Neural crest cell (in vitro differentiated cells): ENCODE measurements around the gene FXYD1. TPM values are rescaled to one million over a fixed set of nuclear protein-coding genes. Genes with fewer than 3 reads are reported as not detected.

Experiments
- DNase-seq: peaks from one replicate; pipeline ENCODE4 v3.0.0; 2021; ENCODE audit warnings: low read depth, mixed read lengths, low spot score
- H3K27ac Mint-ChIP-seq: one replicate; pipeline ENCODE4 v1.8.0; 2021; ENCODE audit warnings: mild to moderate bottlenecking, mixed read lengths; ENCODE audit not compliant: unreplicated experiment
- H3K27me3 Mint-ChIP-seq: 2 replicates; pipeline ENCODE4 v1.8.0; 2021; ENCODE audit warnings: low read depth, mild to moderate bottlenecking, mixed read lengths
- H3K36me3 Mint-ChIP-seq: 2 replicates; pipeline ENCODE4 v1.8.0; 2021; ENCODE audit warnings: low read depth, mild to moderate bottlenecking, mixed read lengths
- H3K4me1 Mint-ChIP-seq: 2 replicates; pipeline ENCODE4 v1.8.0; 2021; ENCODE audit warnings: mixed read lengths
- H3K4me3 Mint-ChIP-seq: one replicate; pipeline ENCODE4 v1.8.0; 2021; ENCODE audit warnings: mild to moderate bottlenecking, mixed read lengths
- H3K9me3 Mint-ChIP-seq: 2 replicates; pipeline ENCODE4 v1.8.0; 2021; ENCODE audit warnings: mixed read lengths
- CTCF ChIP-seq: fragments of 200-600 bp; sonication (generic); conservative IDR thresholded peaks from 2 replicates; pipeline ENCODE4 v1.5.0; 2021; ENCODE audit warnings: antibody characterized with exemption, mild to moderate bottlenecking
- total RNA-seq: library from RNA; stranded (reverse); gene quantifications from 2 replicates; pipeline ENCODE4 v1.2.1, GENCODE V29; 2021

Gene FXYD1
- total RNA-seq, 1 donor from 2014 or later: 4.2 TPM

DNA sequence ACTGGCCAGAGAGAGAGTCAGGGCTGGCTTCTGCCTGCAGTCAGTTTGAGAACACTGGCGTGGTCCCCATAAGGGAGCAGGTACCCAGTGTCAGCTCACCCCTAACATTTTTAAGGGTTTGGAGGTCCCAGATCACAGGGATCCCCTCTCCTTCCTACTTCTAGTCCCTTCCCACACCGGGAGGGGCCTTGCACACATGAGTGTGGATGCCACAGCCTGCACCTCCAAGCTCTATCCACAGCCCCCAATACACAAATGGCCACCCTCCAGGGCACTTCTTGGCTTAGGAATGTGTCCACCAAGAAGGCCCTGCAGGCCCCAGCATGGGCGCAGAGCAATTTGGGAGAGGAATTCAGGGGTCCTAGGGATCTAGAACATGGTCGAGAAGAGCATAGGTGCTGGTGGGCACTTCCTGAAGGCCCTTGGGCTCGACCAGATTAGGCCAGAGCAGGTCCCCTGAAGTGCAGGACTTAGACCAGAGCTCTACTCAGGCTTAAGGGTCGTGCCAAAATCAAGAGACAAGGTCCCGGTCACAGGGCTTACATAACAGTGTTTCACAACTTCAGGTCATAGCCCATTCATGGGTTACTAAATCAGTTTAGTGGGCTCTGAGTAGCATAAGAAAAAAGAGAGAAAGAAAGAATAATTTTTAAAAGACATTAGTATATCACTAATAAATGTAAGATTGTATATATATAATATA is 31.9 kb downstream of the FXYD1 start:
- Mint-ChIP-seq H3K9me3 (peaks cover 4% of the 10 kb centered on the region), H3K4me1 (peaks cover 5% of the 10 kb centered on the region), H3K27me3 (no peaks in the 10 kb centered on the region), H3K4me3 (no peak overlapping the region), H3K36me3 (peaks cover 9% of the 10 kb centered on the region), H3K27ac (no peak overlapping the region)
- DNase-seq: no peak
- TF ChIP-seq CTCF: no peak

- Mint-ChIP-seq H3K27ac (no peak overlapping the region), H3K4me3 (no peak overlapping the region), H3K36me3 (no peaks in the 10 kb centered on the region), H3K27me3 (no peaks in the 10 kb centered on the region), H3K9me3 (peaks cover 3% of the 10 kb centered on the region), H3K4me1 (peaks cover 10% of the 10 kb centered on the region)
- DNase-seq: no peak
- no peak for TF ChIP-seq CTCF
These were observed 33.1 kb downstream of the FXYD1 start for GRCh38 chr19:35171730-35172129.

DNA sequence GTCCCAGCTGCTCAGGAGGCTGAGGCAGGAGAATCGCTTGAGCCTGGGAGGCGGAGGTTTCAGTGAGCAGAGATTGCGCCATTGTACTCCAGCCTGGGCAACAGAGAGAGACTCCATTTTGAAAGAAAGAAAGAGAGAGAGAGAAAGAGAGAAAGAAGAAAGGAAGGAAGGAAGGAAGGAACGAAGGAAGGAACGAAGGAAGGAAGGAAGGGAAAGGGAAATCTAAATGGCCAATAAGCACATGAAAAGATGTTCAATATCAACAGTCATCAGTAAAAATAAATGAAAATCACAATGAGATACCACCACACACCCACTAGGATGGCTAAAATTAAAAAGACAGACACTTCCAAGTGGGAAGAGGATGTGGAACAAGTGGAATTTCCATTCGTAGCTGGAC is 35.6 kb downstream of the FXYD1 start:
- DNase-seq: no peak
- TF ChIP-seq CTCF: no peak
- Mint-ChIP-seq H3K36me3 (no peaks in the 10 kb centered on the region), H3K4me1 (peaks cover 10% of the 10 kb centered on the region), H3K9me3 (peaks cover 3% of the 10 kb centered on the region), H3K4me3 (no peak overlapping the region), H3K27me3 (no peaks in the 10 kb centered on the region), H3K27ac (no peak overlapping the region)

- no peak for TF ChIP-seq CTCF
- no peak overlapping the region for H3K27ac Mint-ChIP-seq
- H3K4me1 Mint-ChIP-seq: peaks cover 10% of the 10 kb centered on the region
- peaks cover 3% of the 10 kb centered on the region for H3K9me3 Mint-ChIP-seq
- DNase-seq: no peak
- no peaks in the 10 kb centered on the region for H3K27me3 Mint-ChIP-seq
- no peaks in the 10 kb centered on the region for H3K36me3 Mint-ChIP-seq
- no peak overlapping the region for H3K4me3 Mint-ChIP-seq
These were observed 37.6 kb downstream of the FXYD1 start for GRCh38 chr19:35176181-35176570.

DNA sequence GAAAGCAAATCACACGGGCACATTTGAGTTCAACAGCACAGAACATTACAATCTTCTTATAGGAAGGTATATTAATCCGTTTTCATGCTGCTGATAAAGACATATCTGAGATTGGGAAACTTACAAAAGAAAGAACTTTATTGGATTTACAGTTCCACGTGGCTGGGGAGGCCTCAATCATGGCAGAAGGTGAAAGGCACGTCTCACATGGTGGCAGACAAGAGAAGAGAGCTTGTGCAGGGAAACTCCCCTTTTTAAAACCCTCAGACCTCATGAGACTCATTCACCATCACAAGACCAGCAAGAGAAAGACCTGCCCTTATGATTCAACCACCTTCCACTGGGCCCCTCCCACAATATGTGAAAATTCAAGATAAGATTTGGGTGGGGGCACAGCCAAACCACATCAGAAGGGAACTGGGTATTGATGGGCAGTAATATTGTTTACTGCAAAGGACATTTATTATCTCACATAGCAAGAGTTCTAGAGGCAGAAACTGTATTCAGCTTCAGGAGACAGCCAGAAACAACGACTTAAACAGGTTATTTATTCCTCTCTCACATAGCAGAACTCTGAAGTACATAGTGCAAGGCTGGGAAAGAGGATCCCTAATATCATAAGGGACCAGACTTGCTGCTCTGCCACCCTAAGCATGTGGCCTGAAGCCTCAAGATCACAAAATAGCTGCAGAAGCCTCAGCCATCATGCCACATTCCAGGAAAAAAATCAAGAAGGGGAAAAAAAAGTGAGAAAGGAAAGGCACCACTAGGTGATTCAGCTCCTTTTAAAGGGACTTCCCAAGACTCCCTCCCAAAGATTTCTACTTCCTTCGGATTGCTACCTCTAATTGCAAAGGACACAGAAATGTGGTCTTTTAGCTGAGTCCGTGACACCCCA is 39.0 kb downstream of the FXYD1 start:
- H3K27ac Mint-ChIP-seq: no peak overlapping the region
- H3K9me3 Mint-ChIP-seq: peaks cover 3% of the 10 kb centered on the region
- no peak for TF ChIP-seq CTCF
- no peak for DNase-seq
- H3K27me3 Mint-ChIP-seq: no peaks in the 10 kb centered on the region
- H3K36me3 Mint-ChIP-seq: no peaks in the 10 kb centered on the region
- H3K4me3 Mint-ChIP-seq: no peak overlapping the region
- H3K4me1 Mint-ChIP-seq: peaks cover 10% of the 10 kb centered on the region
